Measurements from ENCODE around the gene IFT88.

The IFT88 gene

GRCh38 chr13:20716951-20717350 lies 150.0 kb downstream of the IFT88 start:
- DNase-seq (ENCODE audit: low read depth): no peak

- DNase-seq (ENCODE audit: low read depth): no peak
These were observed 150.9 kb downstream of the IFT88 start for GRCh38 chr13:20717581-20718542.

- no peak for DNase-seq (ENCODE audit: low read depth)
These were observed 152.1 kb downstream of the IFT88 start for GRCh38 chr13:20718958-20719566.

- no peak for DNase-seq (ENCODE audit: low read depth)
These were observed 152.8 kb downstream of the IFT88 start for GRCh38 chr13:20719783-20720182.

- no peak for DNase-seq (ENCODE audit: low read depth)
These were observed 153.5 kb downstream of the IFT88 start for GRCh38 chr13:20720499-20720898.

GRCh38 chr13:20721058-20721453 lies 154.1 kb downstream of the IFT88 start:
- no peak for DNase-seq (ENCODE audit: low read depth)

GRCh38 chr13:20721454-20722357 lies 154.7 kb downstream of the IFT88 start:
- DNase-seq (ENCODE audit: low read depth): no peak

- DNase-seq (ENCODE audit: low read depth): no peak
These were observed 160.9 kb downstream of the IFT88 start for GRCh38 chr13:20727856-20728255.

- no peak for DNase-seq (ENCODE audit: low read depth)
These were observed 161.8 kb downstream of the IFT88 start for GRCh38 chr13:20728579-20729311.

- no peak for DNase-seq (ENCODE audit: low read depth)
These were observed 163.0 kb downstream of the IFT88 start for GRCh38 chr13:20729633-20730585.

- DNase-seq (ENCODE audit: low read depth): no peak
These were observed 171.7 kb downstream of the IFT88 start for GRCh38 chr13:20738616-20739015.

GRCh38 chr13:20740021-20740420 lies 173.1 kb downstream of the IFT88 start:
- DNase-seq (ENCODE audit: low read depth): no peak
